ENCODE data around the gene GPR160.

GPR160 gene

DNA sequence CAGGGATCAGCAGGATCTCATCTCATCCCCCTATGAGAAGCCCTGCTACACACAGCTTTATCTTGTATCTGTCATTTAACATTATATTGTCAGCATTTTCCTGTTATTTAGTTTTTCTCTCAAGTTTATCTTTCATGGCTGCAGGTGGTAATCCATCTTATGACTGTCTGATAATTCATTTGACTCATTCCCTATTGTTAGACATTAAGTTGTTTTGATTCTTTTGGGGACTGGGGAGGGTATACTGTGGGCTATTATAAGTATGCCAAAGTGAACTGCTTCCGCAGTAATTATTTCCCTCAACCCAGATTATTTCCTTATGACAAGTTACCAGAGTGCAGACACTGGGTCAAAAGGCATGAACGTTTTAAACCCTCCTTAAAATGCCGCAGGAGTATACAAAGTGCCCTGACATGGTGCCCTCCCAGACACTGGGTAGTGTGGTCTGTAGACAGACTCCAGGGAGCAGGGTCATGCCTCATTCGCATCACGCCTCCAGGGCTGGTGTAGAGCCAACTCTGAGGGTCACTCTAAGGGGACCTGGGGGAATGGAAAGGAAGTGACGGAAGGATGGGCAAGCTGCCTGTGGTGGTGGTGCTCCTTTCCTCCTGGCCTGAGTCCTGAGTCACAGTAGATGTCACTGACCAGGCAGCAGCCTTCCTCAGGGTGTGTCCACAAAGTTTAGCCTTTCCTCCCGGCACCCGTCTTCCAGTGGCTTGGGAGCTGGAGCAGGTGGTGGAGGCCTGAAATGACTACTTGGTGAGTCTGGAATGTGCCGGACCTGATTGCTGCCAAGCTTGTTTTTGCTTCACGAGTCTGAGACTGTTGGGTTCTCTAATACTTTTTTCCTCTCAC is 11.6 kb downstream of the GPR160 start:
- H3K36me3 ChIP-seq (ENCODE audit: control insufficient read depth, insufficient read depth, low read length) = no peaks in the 10 kb centered on the region
- H3K27me3 ChIP-seq (replicated peaks; ENCODE audit: control insufficient read depth, insufficient read depth, low read length, poor library complexity, severe bottlenecking) = no peaks in the 10 kb centered on the region
- no peaks in the 10 kb centered on the region for H3K9me3 ChIP-seq (ENCODE audit: control insufficient read depth, low read length)
- no peak overlapping the region for H3K27ac ChIP-seq (ENCODE audit: insufficient read depth, low read length, poor library complexity, severe bottlenecking)
- H3K4me3 ChIP-seq (ENCODE audit: insufficient read depth, low read depth, low read length, poor library complexity, severe bottlenecking) = no peak overlapping the region
- peaks cover 4% of the 10 kb centered on the region for H3K4me1 ChIP-seq (ENCODE audit: control insufficient read depth, insufficient read depth, low read length, poor library complexity, severe bottlenecking)
- DNase-seq = no peak

DNA sequence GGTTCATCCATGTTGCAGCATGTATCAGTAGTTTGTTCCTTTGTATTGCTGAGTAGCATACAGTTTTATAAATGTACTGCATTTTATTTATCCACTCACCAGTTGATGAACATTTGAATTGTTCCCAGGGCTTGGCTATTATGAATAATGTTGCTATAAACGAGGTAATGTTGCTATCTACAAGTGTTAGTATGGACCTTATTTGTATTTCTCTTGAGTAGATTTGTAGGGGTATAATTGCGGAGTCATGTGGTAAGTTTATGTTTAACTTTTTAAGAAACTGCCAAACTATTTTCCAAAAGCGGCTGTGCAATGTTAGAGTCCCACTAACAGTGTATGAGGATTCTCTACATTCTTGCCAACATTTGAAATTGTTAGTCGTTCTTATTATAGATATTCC is 13.0 kb downstream of the GPR160 start:
- Histone ChIP-seq H3K36me3 (ENCODE audit: control insufficient read depth, insufficient read depth, low read length) (no peaks in the 10 kb centered on the region), H3K4me3 (ENCODE audit: insufficient read depth, low read depth, low read length, poor library complexity, severe bottlenecking) (no peak overlapping the region), H3K27ac (ENCODE audit: insufficient read depth, low read length, poor library complexity, severe bottlenecking) (no peak overlapping the region), H3K9me3 (ENCODE audit: control insufficient read depth, low read length) (no peaks in the 10 kb centered on the region), H3K4me1 (ENCODE audit: control insufficient read depth, insufficient read depth, low read length, poor library complexity, severe bottlenecking) (no peaks in the 10 kb centered on the region), H3K27me3 (replicated peaks; ENCODE audit: control insufficient read depth, insufficient read depth, low read length, poor library complexity, severe bottlenecking) (no peaks in the 10 kb centered on the region)
- DNase-seq = no peak

- Histone ChIP-seq H3K4me1 (ENCODE audit: control insufficient read depth, insufficient read depth, low read length, poor library complexity, severe bottlenecking) (no peaks in the 10 kb centered on the region), H3K27me3 (replicated peaks; ENCODE audit: control insufficient read depth, insufficient read depth, low read length, poor library complexity, severe bottlenecking) (no peaks in the 10 kb centered on the region), H3K27ac (ENCODE audit: insufficient read depth, low read length, poor library complexity, severe bottlenecking) (no peak overlapping the region), H3K36me3 (ENCODE audit: control insufficient read depth, insufficient read depth, low read length) (no peaks in the 10 kb centered on the region), H3K9me3 (ENCODE audit: control insufficient read depth, low read length) (no peaks in the 10 kb centered on the region), H3K4me3 (ENCODE audit: insufficient read depth, low read depth, low read length, poor library complexity, severe bottlenecking) (no peak overlapping the region)
- DNase-seq = no peak
Measured at GRCh38 chr3:170052398-170052797, 14.6 kb downstream of the GPR160 start.

- Histone ChIP-seq H3K4me1 (ENCODE audit: control insufficient read depth, insufficient read depth, low read length, poor library complexity, severe bottlenecking) (peaks cover 4% of the 10 kb centered on the region), H3K27ac (ENCODE audit: insufficient read depth, low read length, poor library complexity, severe bottlenecking) (no peak overlapping the region), H3K4me3 (ENCODE audit: insufficient read depth, low read depth, low read length, poor library complexity, severe bottlenecking) (no peak overlapping the region), H3K9me3 (ENCODE audit: control insufficient read depth, low read length) (no peaks in the 10 kb centered on the region), H3K36me3 (ENCODE audit: control insufficient read depth, insufficient read depth, low read length) (no peaks in the 10 kb centered on the region), H3K27me3 (replicated peaks; ENCODE audit: control insufficient read depth, insufficient read depth, low read length, poor library complexity, severe bottlenecking) (no peaks in the 10 kb centered on the region)
- DNase-seq = no peak
Measured at GRCh38 chr3:170054204-170054603, 16.4 kb downstream of the GPR160 start.

- Histone ChIP-seq H3K4me3 (ENCODE audit: insufficient read depth, low read depth, low read length, poor library complexity, severe bottlenecking) (no peak overlapping the region), H3K27ac (ENCODE audit: insufficient read depth, low read length, poor library complexity, severe bottlenecking) (no peak overlapping the region), H3K36me3 (ENCODE audit: control insufficient read depth, insufficient read depth, low read length) (no peaks in the 10 kb centered on the region), H3K9me3 (ENCODE audit: control insufficient read depth, low read length) (no peaks in the 10 kb centered on the region), H3K4me1 (ENCODE audit: control insufficient read depth, insufficient read depth, low read length, poor library complexity, severe bottlenecking) (peaks cover 4% of the 10 kb centered on the region), H3K27me3 (replicated peaks; ENCODE audit: control insufficient read depth, insufficient read depth, low read length, poor library complexity, severe bottlenecking) (no peaks in the 10 kb centered on the region)
- no peak for DNase-seq
Measured at GRCh38 chr3:170055209-170055608, 17.4 kb downstream of the GPR160 start.

DNA sequence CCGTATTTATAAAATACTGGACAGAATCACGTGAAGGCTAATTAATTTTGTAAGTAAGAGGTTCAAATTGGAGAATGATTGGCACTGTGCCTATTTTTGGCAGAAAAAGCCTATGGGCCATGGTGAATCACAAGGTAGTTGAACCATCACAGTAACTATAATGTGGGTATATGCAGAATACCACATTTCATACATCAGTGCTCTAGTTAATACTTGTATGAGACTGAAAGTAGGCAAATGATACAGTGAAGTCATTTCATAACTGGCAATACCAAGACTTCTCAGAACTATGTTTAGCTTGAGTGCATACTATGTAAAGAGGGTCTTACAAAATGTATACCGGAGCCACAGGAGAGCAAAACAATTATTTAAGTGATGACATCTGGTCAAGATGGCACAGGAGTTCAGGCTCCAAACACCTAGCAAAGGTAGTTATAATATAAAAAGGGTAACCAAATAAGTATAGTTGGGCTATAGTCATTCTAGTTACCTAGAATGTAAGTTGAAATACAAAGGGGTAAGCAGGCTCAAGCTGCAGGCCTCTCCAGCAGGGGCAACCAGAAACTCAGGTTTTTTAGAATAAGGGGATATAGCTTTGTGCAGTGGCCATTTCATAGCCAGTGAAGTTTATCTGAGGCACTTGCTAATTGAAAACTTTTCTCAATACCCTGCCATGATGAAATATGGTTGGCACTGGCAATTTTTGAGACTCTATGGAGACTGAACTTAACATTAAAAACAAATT is 19.1 kb downstream of the GPR160 start:
- H3K27ac ChIP-seq (ENCODE audit: insufficient read depth, low read length, poor library complexity, severe bottlenecking) = no peak overlapping the region
- DNase-seq = no peak
- no peaks in the 10 kb centered on the region for H3K27me3 ChIP-seq (replicated peaks; ENCODE audit: control insufficient read depth, insufficient read depth, low read length, poor library complexity, severe bottlenecking)
- no peaks in the 10 kb centered on the region for H3K9me3 ChIP-seq (ENCODE audit: control insufficient read depth, low read length)
- H3K4me1 ChIP-seq (ENCODE audit: control insufficient read depth, insufficient read depth, low read length, poor library complexity, severe bottlenecking) = peaks cover 4% of the 10 kb centered on the region
- H3K36me3 ChIP-seq (ENCODE audit: control insufficient read depth, insufficient read depth, low read length) = no peaks in the 10 kb centered on the region
- H3K4me3 ChIP-seq (ENCODE audit: insufficient read depth, low read depth, low read length, poor library complexity, severe bottlenecking) = no peak overlapping the region

GRCh38 chr3:170057550-170057949 is 19.8 kb downstream of the GPR160 start:
- H3K27ac ChIP-seq (ENCODE audit: insufficient read depth, low read length, poor library complexity, severe bottlenecking) = no peak overlapping the region

DNA sequence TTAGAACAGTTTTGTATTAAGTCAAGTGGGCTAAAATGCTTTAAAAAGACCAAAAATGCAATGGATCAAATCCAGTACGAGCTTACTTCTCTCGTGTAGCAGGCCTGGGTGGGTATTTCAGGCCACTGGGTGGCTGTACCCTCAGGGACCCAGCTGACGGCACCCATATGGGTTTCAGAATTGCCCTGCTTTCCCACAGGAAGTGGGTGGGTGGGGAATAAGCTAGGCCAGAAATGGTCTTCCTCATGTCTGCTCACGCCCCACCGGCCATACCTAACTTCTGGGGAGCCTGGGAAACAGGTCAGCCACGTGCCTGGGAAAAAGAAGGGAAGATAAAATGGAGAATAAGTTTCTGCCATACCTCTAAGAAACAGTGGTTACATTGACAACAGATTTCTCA is 20.3 kb downstream of the GPR160 start:
- no peaks in the 10 kb centered on the region for H3K36me3 ChIP-seq (ENCODE audit: control insufficient read depth, insufficient read depth, low read length)
- H3K4me1 ChIP-seq (ENCODE audit: control insufficient read depth, insufficient read depth, low read length, poor library complexity, severe bottlenecking) = peaks cover 4% of the 10 kb centered on the region

More at GRCh38 chr3:170057550-170057949, 19.8 kb downstream of the GPR160 start:
- Histone ChIP-seq H3K36me3 (ENCODE audit: control insufficient read depth, insufficient read depth, low read length) (no peaks in the 10 kb centered on the region), H3K4me3 (ENCODE audit: insufficient read depth, low read depth, low read length, poor library complexity, severe bottlenecking) (no peak overlapping the region), H3K4me1 (ENCODE audit: control insufficient read depth, insufficient read depth, low read length, poor library complexity, severe bottlenecking) (peaks cover 4% of the 10 kb centered on the region), H3K9me3 (ENCODE audit: control insufficient read depth, low read length) (no peaks in the 10 kb centered on the region), H3K27me3 (replicated peaks; ENCODE audit: control insufficient read depth, insufficient read depth, low read length, poor library complexity, severe bottlenecking) (no peaks in the 10 kb centered on the region)
- no peak for DNase-seq

GRCh38 chr3:170059447-170059846 is 21.7 kb downstream of the GPR160 start:
- no peak for DNase-seq
- no peaks in the 10 kb centered on the region for H3K36me3 ChIP-seq (ENCODE audit: control insufficient read depth, insufficient read depth, low read length)
- no peaks in the 10 kb centered on the region for H3K27me3 ChIP-seq (replicated peaks; ENCODE audit: control insufficient read depth, insufficient read depth, low read length, poor library complexity, severe bottlenecking)
- H3K4me1 ChIP-seq (ENCODE audit: control insufficient read depth, insufficient read depth, low read length, poor library complexity, severe bottlenecking) = peaks cover 4% of the 10 kb centered on the region
- H3K4me3 ChIP-seq (ENCODE audit: insufficient read depth, low read depth, low read length, poor library complexity, severe bottlenecking) = no peak overlapping the region
- no peaks in the 10 kb centered on the region for H3K9me3 ChIP-seq (ENCODE audit: control insufficient read depth, low read length)
- no peak overlapping the region for H3K27ac ChIP-seq (ENCODE audit: insufficient read depth, low read length, poor library complexity, severe bottlenecking)

More for the DNA sequence above, 20.3 kb downstream of the GPR160 start:
- no peak for DNase-seq
- no peak overlapping the region for H3K27ac ChIP-seq (ENCODE audit: insufficient read depth, low read length, poor library complexity, severe bottlenecking)
- H3K9me3 ChIP-seq (ENCODE audit: control insufficient read depth, low read length) = no peaks in the 10 kb centered on the region
- no peak overlapping the region for H3K4me3 ChIP-seq (ENCODE audit: insufficient read depth, low read depth, low read length, poor library complexity, severe bottlenecking)
- no peaks in the 10 kb centered on the region for H3K27me3 ChIP-seq (replicated peaks; ENCODE audit: control insufficient read depth, insufficient read depth, low read length, poor library complexity, severe bottlenecking)

DNA sequence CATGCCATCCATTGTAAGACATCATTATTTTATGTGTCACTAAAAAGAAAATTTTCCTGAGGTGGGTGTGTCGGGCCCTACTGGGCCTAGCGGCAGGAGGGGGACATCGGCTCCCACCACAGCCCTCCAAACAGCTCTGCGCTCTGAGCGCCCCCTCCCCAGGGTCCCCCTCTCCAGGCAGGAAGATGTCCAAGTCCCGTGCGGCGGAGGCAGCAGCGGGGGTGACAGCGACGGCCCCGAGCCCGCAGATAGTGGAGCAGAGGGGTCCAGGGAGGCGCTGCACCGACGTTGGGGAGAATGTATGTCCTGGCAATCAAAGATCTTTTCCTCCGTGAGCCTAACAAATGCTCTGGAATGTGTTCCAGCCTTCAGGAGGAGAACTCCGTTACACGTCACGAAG is 24.3 kb downstream of the GPR160 start:
- DNase-seq = no peak
- H3K36me3 ChIP-seq (ENCODE audit: control insufficient read depth, insufficient read depth, low read length) = no peaks in the 10 kb centered on the region
- H3K27ac ChIP-seq (ENCODE audit: insufficient read depth, low read length, poor library complexity, severe bottlenecking) = no peak overlapping the region
- H3K9me3 ChIP-seq (ENCODE audit: control insufficient read depth, low read length) = no peaks in the 10 kb centered on the region
- no peaks in the 10 kb centered on the region for H3K27me3 ChIP-seq (replicated peaks; ENCODE audit: control insufficient read depth, insufficient read depth, low read length, poor library complexity, severe bottlenecking)
- no peak overlapping the region for H3K4me3 ChIP-seq (ENCODE audit: insufficient read depth, low read depth, low read length, poor library complexity, severe bottlenecking)
- H3K4me1 ChIP-seq (ENCODE audit: control insufficient read depth, insufficient read depth, low read length, poor library complexity, severe bottlenecking) = peaks cover 4% of the 10 kb centered on the region

Measured in effector memory CD4-positive, alpha-beta T cell (primary cell).